ENCODE data around the gene CR1.

CR1 gene

GRCh38 chr1:207691010-207691409, 195.1 kb downstream of the CR1 start:
- no peak overlapping the region for H3K27ac ChIP-seq
- TF ChIP-seq CTCF (conservative IDR thresholded peaks at IDR 0.05): no peak
- TF ChIP-seq ZFX (IDR thresholded peaks at IDR 0.05): no peak

Measured in C4-2B (cell line).